ENCODE measurements around the gene SPRTN.
"Not testable (repeated sequence)": the region's sequence is repeated elsewhere in the genome, so short reads cannot be mapped to it uniquely, and the experiment has no call there.

Gene SPRTN

GRCh38 chr1:231337043-231337471 is 1.0 kb upstream of the SPRTN start:
- DNase-seq: no peak

GRCh38 chr1:231337472-231338269 is 422 bp upstream of the SPRTN start, which contains the start of gene EXOC8:
Gene EXOC8, minus strand, starts transcription at chr1:231337852. Its CDS starts 107 bp downstream, at chr1:231337745.
- peak; percentile 95 for DNase-seq

GRCh38 chr1:231340328-231341013 is 2.4 kb downstream of the SPRTN start:
- no peak for DNase-seq

GRCh38 chr1:231347961-231348360 is 9.9 kb downstream of the SPRTN start:
- no peak for DNase-seq

- DNase-seq: no peak
These were observed 10.3 kb downstream of the SPRTN start for GRCh38 chr1:231348442-231348841.

- DNase-seq: not testable (repeated sequence)
These were observed 10.8 kb downstream of the SPRTN start for GRCh38 chr1:231348856-231349255.

GRCh38 chr1:231351816-231352215 is 13.7 kb downstream of the SPRTN start:
- DNase-seq: no peak

GRCh38 chr1:231353086-231353485 is 15.0 kb downstream of the SPRTN start:
- no peak for DNase-seq

- no peak for DNase-seq
These were observed 16.4 kb downstream of the SPRTN start for GRCh38 chr1:231354330-231355020.

GRCh38 chr1:231355171-231355570 is 17.1 kb downstream of the SPRTN start:
- no peak for DNase-seq

- DNase-seq: no peak
These were observed 19.2 kb downstream of the SPRTN start for GRCh38 chr1:231357187-231357772.

GRCh38 chr1:231357831-231358354 is 19.8 kb downstream of the SPRTN start:
- peak; percentile 7 for DNase-seq

- DNase-seq: no peak
These were observed 21.0 kb downstream of the SPRTN start for GRCh38 chr1:231359113-231359512.

- no peak for DNase-seq
These were observed 24.2 kb downstream of the SPRTN start for GRCh38 chr1:231362325-231362724.

- no peak for DNase-seq
These were observed 25.5 kb downstream of the SPRTN start for GRCh38 chr1:231363624-231364023.

GRCh38 chr1:231364192-231364591 is 26.1 kb downstream of the SPRTN start:
- no peak for DNase-seq

- no peak for DNase-seq
These were observed 31.2 kb downstream of the SPRTN start for GRCh38 chr1:231369282-231369681.

GRCh38 chr1:231372501-231372900 is 34.4 kb downstream of the SPRTN start:
- DNase-seq: no peak

GRCh38 chr1:231374394-231374793 is 36.3 kb downstream of the SPRTN start:
- no peak for DNase-seq

GRCh38 chr1:231376101-231376500 is 38.0 kb downstream of the SPRTN start:
- no peak for DNase-seq

GRCh38 chr1:231376875-231377549 is 38.9 kb downstream of the SPRTN start:
- no peak for DNase-seq

GRCh38 chr1:231381729-231382128 is 43.6 kb downstream of the SPRTN start:
- no peak for DNase-seq
